ENCODE data around the gene HTD2. TPM values are rescaled to one million over a fixed set of nuclear protein-coding genes. Genes with fewer than 3 reads are reported as not detected.
A peak's percentile ranks its signal among the peaks of the same experiment; 100 is the strongest.

The HTD2 gene
- total RNA-seq (2021) (6.2 and 7.4 TPM in 2 replicates), Bru-seq, nascent RNA (percentile 89 among the genes with signal in this experiment), BruChase-seq, experiment 1, labeled RNA remaining after a 2-hour chase (percentile 76 among the genes with signal in this experiment), BruChase-seq, experiment 2, labeled RNA remaining after a 6-hour chase (percentile 72 among the genes with signal in this experiment)
- long read RNA-seq, transcript HTD2-206 (5 exons, 1,378 nt) = major isoform, 15 of 25 reads
- long read RNA-seq, transcript HTD2-201 (5 exons, 1,508 nt) = minor isoform, 8 of 25 reads
- long read RNA-seq, partial matches to known transcripts = 0 of 25 reads
- long read RNA-seq, other reads (novel, unspliced or antisense) = 2 of 25 reads

DNA sequence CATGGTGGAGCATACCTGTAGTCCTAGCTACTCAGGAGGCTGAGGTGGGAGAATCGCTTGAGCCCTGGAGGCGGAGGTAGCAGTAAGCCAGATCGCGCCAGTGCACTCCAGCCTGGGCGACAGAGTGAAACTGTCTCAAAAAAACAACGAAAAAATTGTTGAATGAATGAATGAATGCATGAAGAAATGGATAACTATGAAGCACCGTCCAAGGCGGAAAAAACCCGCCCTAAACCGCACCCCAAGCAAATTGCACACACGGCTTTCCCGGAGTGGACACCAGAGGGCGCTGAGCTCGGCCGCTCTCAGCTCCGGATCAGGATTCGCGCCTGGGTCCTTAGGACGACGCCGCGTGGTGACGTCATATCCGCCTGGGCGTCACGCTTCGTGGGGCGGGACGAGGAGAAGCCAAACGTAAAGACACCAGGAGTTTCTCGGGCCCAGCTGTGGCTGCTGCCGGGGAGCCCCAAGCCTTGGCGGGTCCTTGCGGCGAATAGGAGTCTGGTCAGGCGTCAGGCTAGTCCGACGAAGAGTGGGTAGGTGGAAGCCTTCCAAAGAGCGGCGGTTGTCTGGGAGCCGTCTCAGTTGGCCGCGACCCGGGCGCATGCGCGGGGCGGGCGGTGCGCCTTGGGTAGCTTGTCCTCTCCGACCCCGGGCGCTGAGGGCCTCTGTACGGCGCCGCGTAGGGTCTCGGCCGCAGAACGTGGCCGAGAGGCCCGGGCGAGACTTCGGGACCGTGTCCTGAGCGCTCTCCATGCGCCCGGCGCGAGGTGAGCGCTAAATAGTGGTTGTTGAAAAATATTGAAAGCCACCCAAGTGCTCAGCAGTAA is at the start of gene HTD2, which contains the start of gene RPP14:
Gene HTD2, plus strand, starts transcription at position 639 of the 830 bp plus-strand sequence. CDS start 11,094 bp downstream, outside the sequence.
Gene RPP14, plus strand, starts transcription at position 364 of the 830 bp plus-strand sequence. CDS start 4,085 bp downstream, outside the sequence.
- Histone ChIP-seq H3K27me3 (ENCODE audit: insufficient read depth, low read depth) (no peaks in the 10 kb centered on the region), H3K4me1 (replicated peaks; ENCODE audit: insufficient read depth) (peaks cover 12% of the 10 kb centered on the region), H2AFZ (peak within 1 kb of the TSS; percentile 91), H3K4me2 (peak within 1 kb of the TSS; percentile 91), H3K9me2 (ENCODE audit: insufficient read depth) (no peaks in the 10 kb centered on the region), H3F3A (ENCODE audit: insufficient read depth, low read depth) (no peaks in the 10 kb centered on the region), H3K36me3 (ENCODE audit: low read depth) (peaks cover 16% of the 10 kb centered on the region), H3K27ac (peak within 1 kb of the TSS; percentile 79), H3K9me3 (ENCODE audit: insufficient read depth, low read depth) (no peaks in the 10 kb centered on the region), H4K20me1 (ENCODE audit: insufficient read depth) (peaks cover 34% of the 10 kb centered on the region), H3K79me2 (ENCODE audit: low read depth) (peaks cover 44% of the 10 kb centered on the region), H3K4me3 (peak within 1 kb of the TSS; percentile 91)
- ChIA-PET CTCF (interaction anchor here (0.5 to 2.0 kb wide), 10 partner anchors 45 to 904 kb away, joined by 3 to 16 read pairs (median 3); partner anchors contain the start of genes FAM107A and PDE12), POLR2A (ENCODE audit: unreplicated experiment) (interaction anchor here (0.5 to 0.7 kb wide), 3 partner anchors 50 to 1289 kb away, joined by 3 to 5 read pairs (median 5); no protein-coding TSS in a partner anchor)
- TF ChIP-seq EZH2 (IDR thresholded peaks at IDR 0.05; ENCODE audit: low read depth) (no peak), CTCF (conservative IDR thresholded peaks at IDR 0.05) (peak; percentile 85)
- intact Hi-C loops (cut with micrococcal nuclease; ENCODE audit: unreplicated experiment) = loop anchor here (5.0 kb wide), 2 partner anchors 166 to 226 kb away; no protein-coding TSS in a partner anchor
- peak; percentile 86 to 95 for DNase-seq
- BruUV-seq (replicated peaks) = TSS peak; percentile 63

- no peaks in the 10 kb centered on the region for H3K36me3 ChIP-seq (ENCODE audit: low read depth)
- no peak overlapping the region for H2AFZ ChIP-seq
- POLR2A ChIA-PET (ENCODE audit: unreplicated experiment) = no interaction called here
- H3K27me3 ChIP-seq (ENCODE audit: insufficient read depth, low read depth) = no peaks in the 10 kb centered on the region
- TF ChIP-seq EZH2 (IDR thresholded peaks at IDR 0.05; ENCODE audit: low read depth) (no peak), CTCF (conservative IDR thresholded peaks at IDR 0.05) (no peak)
- no TSS peak for BruUV-seq (replicated peaks)
- no peak overlapping the region for H3K4me2 ChIP-seq
- H3K4me3 ChIP-seq = no peak overlapping the region
- no peak overlapping the region for H3K27ac ChIP-seq
- CTCF ChIA-PET = no interaction called here
- H4K20me1 ChIP-seq (ENCODE audit: insufficient read depth) = 0 out of 2 replicates have a peak, but pooled peaks cover 4% of the 10 kb centered on the region
- no peaks in the 10 kb centered on the region for H3K9me3 ChIP-seq (ENCODE audit: insufficient read depth, low read depth)
- DNase-seq = no peak
- 0 out of 2 replicates have a peak, but pooled peaks cover 4% of the 10 kb centered on the region for H3K79me2 ChIP-seq (ENCODE audit: low read depth)
- H3K9me2 ChIP-seq (ENCODE audit: insufficient read depth) = no peaks in the 10 kb centered on the region
- peaks cover 13% of the 10 kb centered on the region for H3K4me1 ChIP-seq (replicated peaks; ENCODE audit: insufficient read depth)
- intact Hi-C loops (cut with micrococcal nuclease; ENCODE audit: unreplicated experiment) = no loop called here
- peaks cover 18% of the 10 kb centered on the region for H3F3A ChIP-seq (ENCODE audit: insufficient read depth, low read depth)
Measured at GRCh38 chr3:58258392-58259055, 47.8 kb upstream of the HTD2 start.

Measured in PC-9 (cell line).